Colonic mucosa (tissue), 4 donors: ENCODE measurements around the gene CDH9. TPM values are rescaled to one million over a fixed set of nuclear protein-coding genes. Genes with fewer than 3 reads are reported as not detected.

Experiments used
- DNase-seq: peaks from one replicate; pipeline ENCODE4 v3.0.0-alpha.2; 2020
- H3K27ac ChIP-seq: fragments of 200-600 bp; one replicate; pipeline ENCODE4 v1.8.0; 2021
- H3K27me3 ChIP-seq: fragments of 200-600 bp; one replicate; pipeline ENCODE4 v1.8.0; 2021
- H3K36me3 ChIP-seq: fragments of 200-600 bp; one replicate; pipeline ENCODE4 v1.8.0; 2021
- H3K4me1 ChIP-seq: fragments of 200-600 bp; one replicate; pipeline ENCODE4 v1.8.0; 2021; ENCODE audit warnings: mild to moderate bottlenecking
- H3K4me3 ChIP-seq: fragments of 200-600 bp; one replicate; pipeline ENCODE4 v1.8.0; 2021
- H3K9ac ChIP-seq, 2 donors: one replicate each; pipeline ENCODE4 v1.7.0; 2013; ENCODE audit warnings: control low read depth in 2 of 2, low read depth in 2 of 2, low read length in 2 of 2
- H3K9me3 ChIP-seq: fragments of 200-600 bp; one replicate; pipeline ENCODE4 v1.8.0; 2021
- CTCF ChIP-seq: fragments of 200-600 bp; IDR thresholded peaks from one replicate; pipeline ENCODE4 v1.8.0; 2022; ENCODE audit warnings: antibody characterized with exemption, mild to moderate bottlenecking
- intact Hi-C: fragments of 100-400 bp; cut with DNase I; formaldehyde crosslinking; loops from one replicate; pipeline ENCODE4 v1.14.1; 2022
- total RNA-seq, 2 donors: library from RNA; stranded (reverse); fragmentation: NEBNext Ultra II Directional in 1 of 2; extraction: Animal tissue kit (Norgen Biotek cat#: 25700) in 1 of 2; gene quantifications; one replicate each; pipeline ENCODE4 v1.2.1, GENCODE V29; 2021
- donor health status: healthy.
- donor health status: DM: no; HTN: no; CAD: no.
- donor health status: DM: no; HTN: no; CAD: no.

Gene CDH9
- total RNA-seq, 2 donors from 2014 or later: not detected

- no peak overlapping the region for H3K4me3 ChIP-seq
- no peak overlapping the region for H3K9ac ChIP-seq
- H3K4me1 ChIP-seq: no peaks in the 10 kb centered on the region
- no peaks in the 10 kb centered on the region for H3K9me3 ChIP-seq
- intact Hi-C loops: no loop called here
- no peaks in the 10 kb centered on the region for H3K36me3 ChIP-seq
- TF ChIP-seq CTCF: no peak
- no peak overlapping the region for H3K27ac ChIP-seq
- DNase-seq: no peak
- H3K27me3 ChIP-seq: no peaks in the 10 kb centered on the region
Measured at GRCh38 chr5:27008604-27009539, 29.5 kb downstream of the CDH9 start.

- no peak overlapping the region for H3K27ac ChIP-seq
- H3K27me3 ChIP-seq: no peaks in the 10 kb centered on the region
- TF ChIP-seq CTCF: no peak
- intact Hi-C loops: no loop called here
- no peak overlapping the region for H3K9ac ChIP-seq
- H3K4me3 ChIP-seq: no peak overlapping the region
- H3K9me3 ChIP-seq: no peaks in the 10 kb centered on the region
- no peaks in the 10 kb centered on the region for H3K36me3 ChIP-seq
- DNase-seq: no peak
- no peaks in the 10 kb centered on the region for H3K4me1 ChIP-seq
Measured at GRCh38 chr5:27007121-27007520, 31.3 kb downstream of the CDH9 start.

GRCh38 chr5:26986985-26987384 is 51.4 kb downstream of the CDH9 start:
- intact Hi-C loops: no loop called here
- no peak overlapping the region for H3K4me3 ChIP-seq
- no peak for DNase-seq
- no peaks in the 10 kb centered on the region for H3K27me3 ChIP-seq
- H3K36me3 ChIP-seq: no peaks in the 10 kb centered on the region
- no peaks in the 10 kb centered on the region for H3K4me1 ChIP-seq
- TF ChIP-seq CTCF: no peak
- no peak overlapping the region for H3K9ac ChIP-seq
- no peak overlapping the region for H3K27ac ChIP-seq
- no peaks in the 10 kb centered on the region for H3K9me3 ChIP-seq

- no peak overlapping the region for H3K4me3 ChIP-seq
Measured at GRCh38 chr5:26981750-26982149, 56.6 kb downstream of the CDH9 start.

GRCh38 chr5:26959290-26959689 is 79.1 kb downstream of the CDH9 start:
- H3K9ac ChIP-seq: no peak overlapping the region
- no peaks in the 10 kb centered on the region for H3K27me3 ChIP-seq
- H3K27ac ChIP-seq: no peak overlapping the region
- DNase-seq: no peak
- TF ChIP-seq CTCF: no peak
- H3K9me3 ChIP-seq: no peaks in the 10 kb centered on the region
- H3K4me1 ChIP-seq: no peaks in the 10 kb centered on the region
- intact Hi-C loops: no loop called here
- H3K36me3 ChIP-seq: no peaks in the 10 kb centered on the region
- H3K4me3 ChIP-seq: no peak overlapping the region

More at GRCh38 chr5:26981750-26982149, 56.6 kb downstream of the CDH9 start:
- H3K9ac ChIP-seq: no peak overlapping the region
- TF ChIP-seq CTCF: no peak
- intact Hi-C loops: no loop called here
- H3K36me3 ChIP-seq: no peaks in the 10 kb centered on the region
- DNase-seq: no peak
- no peaks in the 10 kb centered on the region for H3K4me1 ChIP-seq
- no peak overlapping the region for H3K27ac ChIP-seq
- H3K9me3 ChIP-seq: no peaks in the 10 kb centered on the region
- H3K27me3 ChIP-seq: no peaks in the 10 kb centered on the region
